Measurements from ENCODE around the gene PRTG.
A peak's percentile ranks its signal among the peaks of the same experiment; 100 is the strongest.

Gene PRTG

DNA sequence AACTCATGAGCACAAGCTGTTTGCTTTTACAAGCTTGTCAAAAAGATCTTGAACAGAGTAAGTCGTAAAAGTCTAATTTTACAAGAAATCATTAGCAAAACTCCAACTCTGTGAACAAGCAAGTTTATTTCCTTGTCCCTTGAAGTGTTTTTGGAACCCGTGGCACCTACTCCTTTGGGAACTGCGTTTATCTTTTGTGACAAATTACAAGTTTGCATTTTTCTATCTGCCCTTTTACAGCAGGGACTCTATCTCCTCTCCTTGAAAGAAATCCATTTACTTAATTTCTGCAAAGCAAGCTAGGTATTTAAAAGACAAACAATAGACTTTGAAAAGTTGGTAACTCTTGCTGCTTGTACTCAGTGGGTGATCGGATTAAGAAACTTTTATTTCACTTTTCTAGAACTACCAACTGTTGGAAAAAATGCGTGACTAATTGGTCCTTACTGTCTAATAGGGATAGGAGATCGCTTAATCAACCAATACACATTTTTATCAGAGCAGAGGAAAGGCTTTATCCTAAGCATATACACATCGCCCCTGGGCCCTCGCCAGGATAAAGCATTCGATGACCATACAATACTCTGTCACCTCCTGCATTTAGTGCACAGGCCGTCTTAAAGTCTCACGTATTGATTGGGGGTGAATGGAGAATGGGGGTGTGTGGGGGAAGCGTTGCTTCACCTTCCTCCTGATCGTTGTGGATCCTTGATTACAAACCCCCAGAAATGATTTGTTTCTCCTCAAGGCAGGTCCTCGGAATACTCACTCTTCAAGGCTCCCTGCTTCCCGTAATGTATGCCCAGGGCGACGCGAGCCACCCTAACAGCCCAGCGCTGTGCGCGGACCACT is 1.7 kb downstream of the PRTG start:
- H3K36me3 ChIP-seq (ENCODE audit: control insufficient read depth, insufficient read depth, low read length) = no peaks in the 10 kb centered on the region
- TF ChIP-seq, protein P1, sequence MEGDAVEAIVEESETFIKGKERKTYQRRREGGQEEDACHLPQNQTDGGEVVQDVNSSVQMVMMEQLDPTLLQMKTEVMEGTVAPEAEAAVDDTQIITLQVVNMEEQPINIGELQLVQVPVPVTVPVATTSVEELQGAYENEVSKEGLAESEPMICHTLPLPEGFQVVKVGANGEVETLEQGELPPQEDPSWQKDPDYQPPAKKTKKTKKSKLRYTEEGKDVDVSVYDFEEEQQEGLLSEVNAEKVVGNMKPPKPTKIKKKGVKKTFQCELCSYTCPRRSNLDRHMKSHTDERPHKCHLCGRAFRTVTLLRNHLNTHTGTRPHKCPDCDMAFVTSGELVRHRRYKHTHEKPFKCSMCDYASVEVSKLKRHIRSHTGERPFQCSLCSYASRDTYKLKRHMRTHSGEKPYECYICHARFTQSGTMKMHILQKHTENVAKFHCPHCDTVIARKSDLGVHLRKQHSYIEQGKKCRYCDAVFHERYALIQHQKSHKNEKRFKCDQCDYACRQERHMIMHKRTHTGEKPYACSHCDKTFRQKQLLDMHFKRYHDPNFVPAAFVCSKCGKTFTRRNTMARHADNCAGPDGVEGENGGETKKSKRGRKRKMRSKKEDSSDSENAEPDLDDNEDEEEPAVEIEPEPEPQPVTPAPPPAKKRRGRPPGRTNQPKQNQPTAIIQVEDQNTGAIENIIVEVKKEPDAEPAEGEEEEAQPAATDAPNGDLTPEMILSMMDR (IDR thresholded peaks at IDR 0.05) = no peak
- peaks cover 12% of the 10 kb centered on the region for H3K4me1 ChIP-seq
- H2AFZ ChIP-seq = no peak overlapping the region
- peak overlapping the region; percentile 93 for H3K27ac ChIP-seq
- H3K79me2 ChIP-seq = no peaks in the 10 kb centered on the region
- H3K27me3 ChIP-seq (ENCODE audit: control insufficient read depth, insufficient read depth, low read length) = no peaks in the 10 kb centered on the region
- H3K9ac ChIP-seq = no peak overlapping the region
- peak overlapping the region; percentile 52 for H3K4me3 ChIP-seq (ENCODE audit: low read depth, low read length)
- H3K4me2 ChIP-seq (ENCODE audit: low read length) = peak overlapping the region; percentile 88
- H3K9me3 ChIP-seq (ENCODE audit: control insufficient read depth, low read length) = no peaks in the 10 kb centered on the region

DNA sequence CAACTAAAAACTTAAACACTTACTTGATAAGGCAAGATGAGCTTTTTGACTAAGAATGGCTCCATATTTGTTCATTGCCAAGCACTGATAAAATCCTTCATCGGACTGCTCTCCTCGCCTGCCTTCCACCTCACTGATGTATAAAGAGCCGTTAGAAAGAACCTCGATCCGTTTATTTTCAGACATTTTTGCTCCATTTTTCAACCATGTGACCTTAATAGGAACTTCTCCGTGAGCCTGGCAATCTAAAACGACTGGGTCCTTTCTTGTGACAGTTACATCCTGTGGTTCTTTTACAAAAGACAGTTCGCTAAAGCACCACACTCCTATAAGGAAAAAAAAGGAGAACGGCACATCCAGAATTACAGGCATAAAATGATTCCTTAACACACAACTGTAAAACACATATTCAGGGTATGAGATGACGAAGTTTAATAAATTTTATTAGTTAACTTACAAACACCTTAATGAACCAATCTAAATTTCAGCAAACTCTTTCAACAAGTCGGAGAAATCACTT is 2.5 kb downstream of the PRTG start:
- Histone ChIP-seq H3K4me1 (peaks cover 12% of the 10 kb centered on the region), H3K36me3 (ENCODE audit: control insufficient read depth, insufficient read depth, low read length) (no peaks in the 10 kb centered on the region), H3K9ac (no peak overlapping the region), H3K27ac (no peak overlapping the region), H3K4me2 (ENCODE audit: low read length) (no peak overlapping the region), H3K79me2 (no peaks in the 10 kb centered on the region), H3K27me3 (ENCODE audit: control insufficient read depth, insufficient read depth, low read length) (no peaks in the 10 kb centered on the region), H3K4me3 (ENCODE audit: low read depth, low read length) (no peak overlapping the region), H2AFZ (no peak overlapping the region), H3K9me3 (ENCODE audit: control insufficient read depth, low read length) (no peaks in the 10 kb centered on the region)
- TF ChIP-seq, protein P1 (IDR thresholded peaks at IDR 0.05) = no peak

DNA sequence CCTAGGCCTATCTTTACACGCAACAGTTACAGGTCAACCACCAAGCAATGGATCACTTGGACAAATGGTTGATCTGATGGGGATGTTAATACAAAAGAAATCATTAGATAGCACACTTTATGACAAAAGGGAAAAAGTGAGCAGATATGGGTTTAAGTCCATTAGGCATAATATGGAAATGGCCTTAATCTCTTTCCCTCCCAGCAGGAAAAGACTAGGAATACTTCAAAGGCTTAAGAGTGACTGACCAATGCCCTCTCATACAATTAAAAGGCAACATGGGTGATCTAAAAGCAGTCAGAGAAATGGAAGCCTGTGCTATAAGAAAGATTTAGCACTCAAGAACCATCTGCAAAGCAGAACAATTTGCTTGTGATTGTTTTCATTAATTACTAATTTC is 3.3 kb downstream of the PRTG start:
- Histone ChIP-seq H3K27me3 (ENCODE audit: control insufficient read depth, insufficient read depth, low read length) (no peaks in the 10 kb centered on the region), H3K79me2 (no peaks in the 10 kb centered on the region), H3K4me2 (ENCODE audit: low read length) (no peak overlapping the region)

DNA sequence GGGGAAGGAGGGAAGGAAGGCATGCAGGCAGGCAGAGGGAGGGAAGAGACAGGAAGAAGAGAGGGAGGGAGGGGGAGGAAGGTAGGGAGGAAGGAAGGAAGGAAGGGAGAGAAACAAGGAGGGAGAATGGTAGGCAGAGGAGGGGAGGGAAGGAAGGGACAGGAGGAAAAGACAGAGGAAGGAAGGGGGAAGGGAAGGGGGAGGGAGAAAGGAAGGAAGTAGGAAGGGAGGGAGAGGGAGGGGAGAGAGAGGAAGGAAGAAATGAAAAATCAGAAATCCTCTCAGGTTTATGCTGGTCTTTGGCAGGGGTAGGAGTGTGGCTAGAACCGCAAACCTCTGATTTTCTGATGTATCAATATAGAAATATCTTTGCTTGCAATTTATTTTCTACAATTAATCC is 4.2 kb downstream of the PRTG start:
- TF ChIP-seq, protein P1 (IDR thresholded peaks at IDR 0.05) = no peak
- H3K79me2 ChIP-seq = peaks cover 3% of the 10 kb centered on the region
- H3K27me3 ChIP-seq (ENCODE audit: control insufficient read depth, insufficient read depth, low read length) = no peaks in the 10 kb centered on the region

More for the DNA sequence above, 3.3 kb downstream of the PRTG start:
- Histone ChIP-seq H2AFZ (no peak overlapping the region), H3K9ac (no peak overlapping the region), H3K4me1 (peaks cover 12% of the 10 kb centered on the region), H3K4me3 (ENCODE audit: low read depth, low read length) (no peak overlapping the region), H3K36me3 (ENCODE audit: control insufficient read depth, insufficient read depth, low read length) (no peaks in the 10 kb centered on the region), H3K9me3 (ENCODE audit: control insufficient read depth, low read length) (no peaks in the 10 kb centered on the region), H3K27ac (no peak overlapping the region)
- TF ChIP-seq, protein P1 (IDR thresholded peaks at IDR 0.05) = no peak

More for the DNA sequence above, 4.2 kb downstream of the PRTG start:
- no peaks in the 10 kb centered on the region for H3K9me3 ChIP-seq (ENCODE audit: control insufficient read depth, low read length)
- no peak overlapping the region for H3K9ac ChIP-seq
- H3K4me2 ChIP-seq (ENCODE audit: low read length) = no peak overlapping the region
- no peak overlapping the region for H3K4me3 ChIP-seq (ENCODE audit: low read depth, low read length)
- peaks cover 9% of the 10 kb centered on the region for H3K4me1 ChIP-seq
- no peak overlapping the region for H2AFZ ChIP-seq
- H3K36me3 ChIP-seq (ENCODE audit: control insufficient read depth, insufficient read depth, low read length) = no peaks in the 10 kb centered on the region
- peak overlapping the region; percentile 42 for H3K27ac ChIP-seq
